ENCODE measurements around the gene SVEP1.

DNA sequence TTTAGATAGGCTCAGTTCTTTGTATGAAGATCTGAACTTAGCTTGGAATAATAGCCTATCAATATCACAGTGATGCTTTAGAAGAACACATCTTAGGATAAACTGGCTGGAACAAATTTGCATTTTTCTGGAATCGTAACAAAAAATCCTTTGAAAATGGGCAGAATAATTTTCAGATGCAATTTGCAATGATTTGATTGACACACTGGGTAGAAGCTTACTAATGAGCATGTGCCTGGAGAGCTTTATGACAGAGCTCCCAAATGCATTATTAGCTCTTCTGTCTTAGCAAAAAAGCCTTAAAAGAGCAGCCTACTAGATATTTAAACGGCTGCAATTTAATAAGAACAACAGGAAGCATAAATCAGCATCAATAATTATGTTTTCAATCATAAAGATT is 165.1 kb downstream of the SVEP1 start:
- TF ChIP-seq, protein P1, sequence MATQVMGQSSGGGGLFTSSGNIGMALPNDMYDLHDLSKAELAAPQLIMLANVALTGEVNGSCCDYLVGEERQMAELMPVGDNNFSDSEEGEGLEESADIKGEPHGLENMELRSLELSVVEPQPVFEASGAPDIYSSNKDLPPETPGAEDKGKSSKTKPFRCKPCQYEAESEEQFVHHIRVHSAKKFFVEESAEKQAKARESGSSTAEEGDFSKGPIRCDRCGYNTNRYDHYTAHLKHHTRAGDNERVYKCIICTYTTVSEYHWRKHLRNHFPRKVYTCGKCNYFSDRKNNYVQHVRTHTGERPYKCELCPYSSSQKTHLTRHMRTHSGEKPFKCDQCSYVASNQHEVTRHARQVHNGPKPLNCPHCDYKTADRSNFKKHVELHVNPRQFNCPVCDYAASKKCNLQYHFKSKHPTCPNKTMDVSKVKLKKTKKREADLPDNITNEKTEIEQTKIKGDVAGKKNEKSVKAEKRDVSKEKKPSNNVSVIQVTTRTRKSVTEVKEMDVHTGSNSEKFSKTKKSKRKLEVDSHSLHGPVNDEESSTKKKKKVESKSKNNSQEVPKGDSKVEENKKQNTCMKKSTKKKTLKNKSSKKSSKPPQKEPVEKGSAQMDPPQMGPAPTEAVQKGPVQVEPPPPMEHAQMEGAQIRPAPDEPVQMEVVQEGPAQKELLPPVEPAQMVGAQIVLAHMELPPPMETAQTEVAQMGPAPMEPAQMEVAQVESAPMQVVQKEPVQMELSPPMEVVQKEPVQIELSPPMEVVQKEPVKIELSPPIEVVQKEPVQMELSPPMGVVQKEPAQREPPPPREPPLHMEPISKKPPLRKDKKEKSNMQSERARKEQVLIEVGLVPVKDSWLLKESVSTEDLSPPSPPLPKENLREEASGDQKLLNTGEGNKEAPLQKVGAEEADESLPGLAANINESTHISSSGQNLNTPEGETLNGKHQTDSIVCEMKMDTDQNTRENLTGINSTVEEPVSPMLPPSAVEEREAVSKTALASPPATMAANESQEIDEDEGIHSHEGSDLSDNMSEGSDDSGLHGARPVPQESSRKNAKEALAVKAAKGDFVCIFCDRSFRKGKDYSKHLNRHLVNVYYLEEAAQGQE (IDR thresholded peaks at IDR 0.05; ENCODE audit: insufficient read depth in 1 of 2, low read depth in 2 of 2, low read length in 2 of 2) = no peak
- no peak for TF ChIP-seq SIN3A (IDR thresholded peaks at IDR 0.05; ENCODE audit: borderline replicate concordance, insufficient read depth, low read length)
- TF ChIP-seq POLR2AphosphoS5 (IDR thresholded peaks at IDR 0.05; ENCODE audit: low read depth, low read length) = no peak
